ENCODE results near the gene MYL2. TPM values are rescaled to one million over a fixed set of nuclear protein-coding genes. Genes with fewer than 3 reads are reported as not detected.

The MYL2 gene
- total and polyA plus RNA-seq, 2 experiments from 2014 or later, result not detected

DNA sequence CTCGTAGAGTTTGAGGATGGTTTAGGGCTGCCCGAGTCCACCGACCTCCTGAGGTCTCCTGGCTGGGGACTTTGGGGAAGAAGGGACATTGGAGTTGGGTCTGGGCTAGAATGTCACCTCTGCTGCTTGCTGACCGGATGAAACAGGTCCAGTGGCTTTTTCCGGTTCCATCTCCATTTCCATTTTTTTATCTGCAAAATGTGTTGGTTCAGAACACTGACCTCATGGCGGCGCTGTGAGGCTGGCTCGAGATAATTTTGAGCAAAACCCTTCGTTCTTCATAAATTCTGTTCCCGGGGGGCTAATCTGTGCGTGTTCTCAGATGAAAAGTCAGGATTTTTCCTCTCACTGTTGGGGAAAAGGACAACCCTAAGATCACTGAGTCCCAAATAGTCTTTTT lies 11.7 kb upstream of the MYL2 start:
- no peak overlapping the region for H3K27ac ChIP-seq

DNA sequence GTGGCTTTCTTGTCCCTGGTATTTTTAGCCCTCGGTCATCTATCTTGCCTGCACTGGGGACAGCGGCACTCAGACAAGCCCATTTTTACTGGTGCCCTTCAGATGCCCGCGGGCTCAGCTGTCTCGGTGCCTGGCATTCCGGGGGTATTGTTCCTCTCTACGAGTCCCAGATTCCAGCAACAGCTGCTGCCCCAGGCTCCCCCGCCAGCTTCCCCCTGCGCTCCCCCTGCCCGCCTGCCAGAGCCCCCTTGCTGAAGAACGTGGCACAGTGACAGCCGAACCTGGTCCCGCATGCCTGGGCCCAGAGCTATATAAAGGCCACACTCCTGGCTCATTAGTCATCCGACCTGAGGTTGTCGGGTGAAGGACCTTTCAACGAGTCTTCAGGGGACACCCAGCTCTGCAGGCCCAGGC lies 10.9 kb upstream of the MYL2 start:
- Histone ChIP-seq H3K9ac (no peak overlapping the region), H4K20me1 (ENCODE audit: insufficient read depth) (no peaks in the 10 kb centered on the region), H3K9me2 (ENCODE audit: insufficient read depth) (no peaks in the 10 kb centered on the region), H3K27ac (no peak overlapping the region), H3K9me3 (ENCODE audit: low read depth) (no peaks in the 10 kb centered on the region), H3K4me1 (ENCODE audit: insufficient read depth) (no peaks in the 10 kb centered on the region), H3K79me2 (ENCODE audit: insufficient read depth) (no peaks in the 10 kb centered on the region), H3K27me3 (replicated peaks; ENCODE audit: insufficient read depth) (peaks cover 26% of the 10 kb centered on the region), H3K4me3 (no peak overlapping the region), H3F3A (ENCODE audit: insufficient read depth) (no peaks in the 10 kb centered on the region), H3K4me2 (ENCODE audit: unreplicated experiment) (no peak overlapping the region), H3K36me3 (ENCODE audit: low read depth) (no peaks in the 10 kb centered on the region), H2AFZ (no peak overlapping the region)
- WGBS, 2 experiments (ENCODE audit: low coverage in 1 of 2, low lambda C conversion rate in 2 of 2, missing lambda C conversion rate in 2 of 2), result 45% methylated on average over 16 of the region's 16 CpGs
- TF ChIP-seq EZH2phosphoT487 (IDR thresholded peaks at IDR 0.05; ENCODE audit: insufficient read depth, low read depth) (no peak), EZH2 (IDR thresholded peaks at IDR 0.05; ENCODE audit: insufficient read depth, poor library complexity, severe bottlenecking) (no peak)
- in situ Hi-C loops (cut with MboI), result loop anchor here (10.0 kb wide), 1 partner anchor 373 kb away; no protein-coding TSS in a partner anchor
- no peak for DNase-seq

More for the DNA sequence above, 11.7 kb upstream of the MYL2 start:
- in situ Hi-C loops (cut with MboI), result loop anchor here (10.0 kb wide), 1 partner anchor 373 kb away; no protein-coding TSS in a partner anchor
- Histone ChIP-seq H3K9me3 (ENCODE audit: low read depth) (no peaks in the 10 kb centered on the region), H4K20me1 (ENCODE audit: insufficient read depth) (no peaks in the 10 kb centered on the region), H3K27me3 (replicated peaks; ENCODE audit: insufficient read depth) (peaks cover 24% of the 10 kb centered on the region), H3K79me2 (ENCODE audit: insufficient read depth) (no peaks in the 10 kb centered on the region), H3K9ac (no peak overlapping the region), H3K4me3 (no peak overlapping the region), H2AFZ (no peak overlapping the region), H3K4me2 (ENCODE audit: unreplicated experiment) (no peak overlapping the region), H3F3A (ENCODE audit: insufficient read depth) (no peaks in the 10 kb centered on the region), H3K9me2 (ENCODE audit: insufficient read depth) (no peaks in the 10 kb centered on the region), H3K36me3 (ENCODE audit: low read depth) (no peaks in the 10 kb centered on the region), H3K4me1 (ENCODE audit: insufficient read depth) (no peaks in the 10 kb centered on the region)
- peak; percentile 26 for DNase-seq
- TF ChIP-seq EZH2phosphoT487 (IDR thresholded peaks at IDR 0.05; ENCODE audit: insufficient read depth, low read depth) (no peak), EZH2 (IDR thresholded peaks at IDR 0.05; ENCODE audit: insufficient read depth, poor library complexity, severe bottlenecking) (no peak)
- 35 to 42% methylated on average over 11 of the region's 11 CpGs for WGBS, 2 experiments (ENCODE audit: low coverage in 1 of 2, low lambda C conversion rate in 2 of 2, missing lambda C conversion rate in 2 of 2)

DNA sequence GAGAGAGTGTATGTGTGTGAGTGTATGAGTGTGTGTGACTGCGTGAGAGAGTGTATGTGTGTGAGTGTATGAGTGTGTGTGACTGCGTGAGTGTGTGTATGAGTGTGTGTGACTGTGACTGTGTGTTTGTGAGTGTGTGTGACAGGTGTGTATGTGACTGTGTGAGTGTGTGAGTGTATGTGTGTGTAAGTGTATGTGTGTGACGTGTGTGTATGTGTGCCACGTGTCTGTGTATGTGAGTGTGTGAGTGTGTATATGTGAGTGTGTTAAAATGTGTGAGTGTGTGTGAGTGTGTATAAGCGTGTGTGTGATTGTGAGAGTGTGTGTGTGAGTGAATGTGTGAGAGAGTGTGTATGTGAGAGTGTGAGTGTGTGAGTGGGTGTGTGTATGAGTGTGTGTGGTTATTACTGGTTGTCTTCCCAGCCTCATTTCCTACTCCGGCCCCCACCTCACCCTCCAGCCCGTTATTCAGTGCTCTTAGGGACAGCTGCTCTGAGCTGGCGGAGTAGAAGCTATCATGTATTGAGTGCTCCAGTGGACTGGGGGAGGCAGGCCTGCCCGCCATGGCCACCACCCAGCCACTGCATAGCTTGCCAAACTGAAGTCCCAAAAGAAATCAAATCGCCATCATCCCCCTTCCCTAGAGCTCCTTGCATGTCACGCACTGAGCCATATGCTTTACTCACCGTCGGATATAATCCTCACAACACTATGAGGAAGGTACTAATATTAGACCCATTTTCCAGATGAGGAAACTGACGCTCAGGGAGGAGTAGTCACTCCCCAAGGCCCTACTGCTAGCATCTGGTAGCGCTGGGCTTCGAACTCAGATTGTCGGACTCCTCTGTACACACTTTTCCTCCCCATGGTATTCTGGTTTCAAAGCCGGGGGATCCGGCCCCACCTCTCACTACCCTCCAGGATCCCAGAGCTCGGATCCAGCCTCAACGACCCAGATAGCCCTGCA lies 10.3 kb upstream of the MYL2 start:
- WGBS, 2 experiments (ENCODE audit: low coverage in 1 of 2, low lambda C conversion rate in 2 of 2, missing lambda C conversion rate in 2 of 2), result 69 to 73% methylated on average over 21 of the region's 21 CpGs
- Histone ChIP-seq H3K79me2 (ENCODE audit: insufficient read depth) (no peaks in the 10 kb centered on the region), H3K9ac (no peak overlapping the region), H4K20me1 (ENCODE audit: insufficient read depth) (no peaks in the 10 kb centered on the region), H3K9me2 (ENCODE audit: insufficient read depth) (no peaks in the 10 kb centered on the region), H3K4me2 (ENCODE audit: unreplicated experiment) (no peak overlapping the region), H3K36me3 (ENCODE audit: low read depth) (no peaks in the 10 kb centered on the region), H3K27ac (no peak overlapping the region), H3K27me3 (replicated peaks; ENCODE audit: insufficient read depth) (peaks cover 26% of the 10 kb centered on the region), H3K4me1 (ENCODE audit: insufficient read depth) (no peaks in the 10 kb centered on the region), H3K4me3 (no peak overlapping the region), H3K9me3 (ENCODE audit: low read depth) (no peaks in the 10 kb centered on the region), H2AFZ (no peak overlapping the region), H3F3A (ENCODE audit: insufficient read depth) (no peaks in the 10 kb centered on the region)
- DNase-seq, result no peak
- TF ChIP-seq EZH2phosphoT487 (IDR thresholded peaks at IDR 0.05; ENCODE audit: insufficient read depth, low read depth) (no peak), EZH2 (IDR thresholded peaks at IDR 0.05; ENCODE audit: insufficient read depth, poor library complexity, severe bottlenecking) (no peak)
- in situ Hi-C loops (cut with MboI), result loop anchor here (10.0 kb wide), 1 partner anchor 374 kb away; no protein-coding TSS in a partner anchor

DNA sequence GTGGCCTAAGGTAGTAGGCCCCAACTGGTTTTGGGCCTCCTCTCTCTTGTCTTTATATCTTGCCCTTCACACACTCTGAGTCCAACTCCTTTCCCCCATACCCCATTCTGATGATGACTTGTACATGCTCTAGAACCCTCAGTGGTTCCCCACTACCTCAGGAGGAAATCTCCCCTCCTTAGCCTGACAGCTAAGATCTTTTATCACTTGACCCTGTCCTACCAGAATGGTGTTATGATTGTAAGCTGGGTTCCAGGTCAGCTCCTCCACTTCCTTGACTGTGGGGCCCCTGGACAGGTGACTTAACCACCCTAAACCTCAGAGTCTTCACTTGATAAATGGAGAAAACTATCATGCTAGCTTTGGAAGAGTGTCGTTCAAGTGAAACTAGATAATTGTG lies 9.4 kb upstream of the MYL2 start:
- no peak for TF ChIP-seq EZH2phosphoT487 (IDR thresholded peaks at IDR 0.05; ENCODE audit: insufficient read depth, low read depth)
- TF ChIP-seq EZH2 (IDR thresholded peaks at IDR 0.05; ENCODE audit: insufficient read depth, poor library complexity, severe bottlenecking), result no peak
- Histone ChIP-seq H3K4me1 (ENCODE audit: insufficient read depth) (no peaks in the 10 kb centered on the region), H4K20me1 (ENCODE audit: insufficient read depth) (no peaks in the 10 kb centered on the region), H3K27me3 (replicated peaks; ENCODE audit: insufficient read depth) (peaks cover 32% of the 10 kb centered on the region), H3K9me2 (ENCODE audit: insufficient read depth) (no peaks in the 10 kb centered on the region), H3F3A (ENCODE audit: insufficient read depth) (no peaks in the 10 kb centered on the region), H3K4me3 (no peak overlapping the region), H3K9ac (no peak overlapping the region), H2AFZ (no peak overlapping the region), H3K9me3 (ENCODE audit: low read depth) (no peaks in the 10 kb centered on the region), H3K36me3 (ENCODE audit: low read depth) (no peaks in the 10 kb centered on the region), H3K79me2 (ENCODE audit: insufficient read depth) (no peaks in the 10 kb centered on the region), H3K27ac (no peak overlapping the region), H3K4me2 (ENCODE audit: unreplicated experiment) (no peak overlapping the region)
- WGBS, 2 experiments (ENCODE audit: low coverage in 1 of 2, low lambda C conversion rate in 2 of 2, missing lambda C conversion rate in 2 of 2), result 76 to 100% methylated on average over 1 of the region's 1 CpG
- DNase-seq, result no peak
- in situ Hi-C loops (cut with MboI), result loop anchor here (10.0 kb wide), 1 partner anchor 375 kb away; no protein-coding TSS in a partner anchor
